Small intestine (tissue), 7 donors: ENCODE results near the gene ICOSLG. TPM values are rescaled to one million over a fixed set of nuclear protein-coding genes. Genes with fewer than 3 reads are reported as not detected.

Experiments
- DNase-seq, 2 donors: peaks; one replicate each; pipeline versions ENCODE4 v3.0.0 to v3.0.0-alpha.2; 2013
- FAIRE-seq: peaks from 2 replicates; lab custom pipeline; 2012; peaks lifted over from hg19 to GRCh38; lab: Jason Lieb, UNC
- H3K27ac ChIP-seq, 3 donors: one replicate each; pipeline ENCODE4 v1.5.1; 2013; ENCODE audit warnings: low read length in 2 of 3, mild to moderate bottlenecking in 2 of 3, control low read depth in 1 of 3, inconsistent platforms in 1 of 3, low read depth in 1 of 3, moderate library complexity in 1 of 3
- H3K27me3 ChIP-seq, 3 donors: one replicate each; pipeline ENCODE4 v1.6.1; 2013; ENCODE audit warnings: low read length in 3 of 3, inconsistent platforms in 1 of 3; ENCODE audit not compliant: control insufficient read depth in 3 of 3, insufficient read depth in 3 of 3
- H3K36me3 ChIP-seq, 3 donors: one replicate each; pipeline ENCODE4 v1.6.1; 2013; ENCODE audit warnings: low read length in 3 of 3, inconsistent platforms in 1 of 3, low read depth in 1 of 3, mild to moderate bottlenecking in 1 of 3, moderate library complexity in 1 of 3; ENCODE audit not compliant: control insufficient read depth in 3 of 3, insufficient read depth in 2 of 3
- H3K4me1 ChIP-seq, 3 donors: one replicate each; pipeline ENCODE4 v1.6.1; 2013; ENCODE audit warnings: low read length in 2 of 3, inconsistent platforms in 1 of 3, low read depth in 1 of 3, mild to moderate bottlenecking in 1 of 3, moderate library complexity in 1 of 3; ENCODE audit not compliant: control insufficient read depth in 3 of 3, insufficient read depth in 2 of 3
- H3K4me3 ChIP-seq, 3 donors: one replicate each; pipeline ENCODE4 v1.5.1; 2013; ENCODE audit warnings: low read length in 3 of 3, control low read depth in 1 of 3, inconsistent platforms in 1 of 3, low read depth in 1 of 3, mild to moderate bottlenecking in 1 of 3, moderate library complexity in 1 of 3
- H3K9me3 ChIP-seq, 2 donors: one replicate each; pipeline ENCODE4 v1.6.1; 2013; ENCODE audit warnings: low read depth in 1 of 2, low read length in 1 of 2; ENCODE audit not compliant: control insufficient read depth in 2 of 2, insufficient read depth in 1 of 2
- WGBS, 3 donors: extraction: QIAGEN DNeasy Blood & Tissue Kit; methylation state at CpG; one replicate each; pipeline ENCODE4 v1.1.7; 2013; 5-methylcytosine and 5-hydroxymethylcytosine counted together
- polyA plus RNA-seq, 4 donors: library from polyadenylated mRNA; stranded (reverse) in 3 of 4; unstranded in 1 of 4; fragments of 200-250 nt in 3 of 4; fragments of 120-200 nt in 1 of 4; gene quantifications; one replicate each; pipeline versions ENCODE4 v1.2.1 to v1.2.3, GENCODE V29; 2013
- donor health status: healthy with polysubstance abuse.
- donor health status: control.
- donor health status: control.
- donor health status: Bipolar disorder and iron deficiency.
- donor health status: healthy.

ICOSLG gene
- polyA plus RNA-seq, 4 donors = 0.89 to 3.3 (median 2.9) TPM

DNA sequence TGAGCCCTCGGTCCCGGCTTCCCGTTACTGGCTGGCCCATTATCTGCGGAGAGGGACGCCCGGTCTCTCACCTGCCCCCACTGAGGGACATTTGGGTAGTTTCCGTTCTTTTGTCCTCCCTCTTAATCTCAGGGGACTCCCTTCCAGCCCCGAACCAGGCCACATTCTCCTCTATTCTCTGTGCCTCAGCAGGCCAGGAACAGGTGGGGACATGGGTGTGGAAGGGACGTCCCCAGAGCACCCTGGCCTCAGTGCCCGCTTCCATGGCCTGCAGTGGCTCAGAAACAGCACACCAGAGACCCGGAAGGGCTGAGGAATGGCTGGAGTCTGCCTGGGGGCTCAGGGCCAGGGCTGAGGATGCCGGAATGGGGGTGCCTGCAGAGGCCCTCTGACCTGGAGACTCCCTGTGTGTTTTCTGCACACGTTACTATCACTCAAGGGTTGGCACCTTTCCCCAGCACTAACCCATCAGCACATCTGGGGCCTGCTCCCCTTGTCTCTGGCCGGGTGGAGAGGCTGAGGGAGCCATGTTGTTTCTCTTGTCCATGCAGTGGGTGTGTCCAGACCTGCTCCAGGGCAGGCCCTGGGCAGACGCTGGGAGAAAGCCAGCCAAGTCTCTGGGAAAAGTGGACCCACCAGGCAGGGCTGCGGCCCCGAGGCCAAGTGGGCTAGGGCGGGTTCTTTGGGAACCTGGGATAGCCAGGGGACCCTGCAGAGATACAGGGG lies 31.0 kb upstream of the ICOSLG start:
- no peak for FAIRE-seq
- 87 to 89% (median 88%) methylated on average over 18 of the region's 18 CpGs for WGBS, 3 donors
- H3K4me1 ChIP-seq = no peaks in the 10 kb centered on the region
- DNase-seq = no peak
- H3K27me3 ChIP-seq = no peaks in the 10 kb centered on the region
- H3K9me3 ChIP-seq = peaks cover 0 to 4% of the 10 kb centered on the region in 2 donors
- no peaks in the 10 kb centered on the region for H3K36me3 ChIP-seq
- H3K4me3 ChIP-seq = no peak overlapping the region
- H3K27ac ChIP-seq = no peak overlapping the region

DNA sequence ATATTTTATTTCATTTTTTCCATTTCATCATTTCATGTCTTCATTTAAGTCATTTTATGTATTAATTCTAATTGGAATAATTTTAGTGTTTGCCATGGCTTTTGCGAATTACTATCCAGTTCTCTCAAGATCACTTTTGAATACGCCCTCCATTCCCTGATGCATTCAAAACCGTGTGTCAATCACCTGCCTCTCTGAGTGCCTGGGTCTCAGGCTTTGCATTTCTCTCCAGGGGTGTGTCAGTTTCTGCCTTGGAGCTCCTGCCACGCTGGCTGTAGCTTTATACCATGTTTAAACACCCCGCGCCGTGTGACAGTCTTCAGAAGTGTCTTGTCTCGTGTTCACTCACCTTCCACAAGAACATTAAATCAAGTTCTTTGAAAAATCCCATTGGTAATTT lies 28.3 kb upstream of the ICOSLG start:
- Histone ChIP-seq H3K36me3 (no peaks in the 10 kb centered on the region), H3K27me3 (no peaks in the 10 kb centered on the region), H3K4me1 (no peaks in the 10 kb centered on the region), H3K4me3 (no peak overlapping the region), H3K9me3 (no peaks in the 10 kb centered on the region), H3K27ac (no peak overlapping the region)
- 74 to 81% (median 80%) methylated on average over 8 of the region's 8 CpGs for WGBS, 3 donors
- FAIRE-seq = no peak
- no peak for DNase-seq

DNA sequence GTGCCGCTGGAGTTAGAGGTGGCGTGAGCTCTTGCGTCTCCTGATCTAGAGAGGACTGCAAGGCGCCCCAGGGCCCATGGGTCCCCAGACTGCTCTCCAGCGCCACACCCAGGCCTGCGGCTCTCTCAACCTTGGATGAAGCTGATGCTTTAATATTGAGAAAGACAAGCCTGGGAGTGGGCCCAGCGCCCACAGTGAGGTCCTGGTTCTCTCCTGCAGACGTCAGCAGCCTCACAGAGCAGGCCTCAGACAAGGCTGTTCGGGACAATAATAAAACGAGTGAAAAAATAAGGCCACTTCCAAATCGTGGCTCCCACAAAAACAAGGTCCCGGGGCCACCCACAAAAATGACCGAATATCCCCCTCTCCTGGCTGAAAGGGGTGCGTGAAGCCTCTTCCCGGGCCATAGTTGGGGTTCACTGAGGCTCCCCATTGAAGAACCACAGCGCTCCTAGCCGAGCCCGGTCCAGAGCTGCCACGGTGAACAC lies 27.0 kb upstream of the ICOSLG start:
- DNase-seq (no peak), FAIRE-seq (no peak)
- Histone ChIP-seq H3K27me3 (no peaks in the 10 kb centered on the region), H3K9me3 (no peaks in the 10 kb centered on the region), H3K4me1 (no peaks in the 10 kb centered on the region), H3K4me3 (no peak overlapping the region), H3K36me3 (no peaks in the 10 kb centered on the region), H3K27ac (no peak overlapping the region)
- WGBS, 3 donors = 66 to 78% (median 71%) methylated on average over 19 of the region's 19 CpGs

DNA sequence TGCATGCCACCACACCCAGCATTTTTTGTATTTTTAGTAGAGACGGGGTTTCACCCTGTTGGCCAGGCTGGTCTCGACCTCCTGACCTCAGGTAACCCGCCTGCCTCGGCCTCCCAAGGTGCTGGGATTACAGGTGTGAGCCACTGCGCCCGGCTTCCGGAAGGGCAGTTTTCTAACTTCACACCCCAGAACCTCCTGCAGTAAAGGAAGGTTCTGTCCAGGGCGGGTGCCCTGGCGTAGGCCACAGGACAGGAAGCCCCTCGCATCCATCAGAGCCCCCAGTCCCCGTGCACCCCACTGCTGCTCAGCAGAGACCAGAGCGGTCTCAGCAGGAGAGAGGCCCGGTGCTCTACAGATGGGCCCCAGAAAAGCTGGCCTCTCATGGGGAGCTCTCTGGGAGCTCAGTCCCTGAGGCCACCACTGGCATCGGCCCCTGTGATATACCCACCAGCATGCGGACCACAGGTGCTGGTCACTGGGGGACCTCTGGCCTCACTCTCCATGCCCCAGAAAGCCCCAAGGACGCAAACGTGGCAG lies 25.1 kb upstream of the ICOSLG start:
- FAIRE-seq = no peak
- Histone ChIP-seq H3K27me3 (no peaks in the 10 kb centered on the region), H3K36me3 (no peaks in the 10 kb centered on the region), H3K4me3 (no peak overlapping the region), H3K9me3 (no peaks in the 10 kb centered on the region), H3K4me1 (no peaks in the 10 kb centered on the region), H3K27ac (no peak overlapping the region)
- 87 to 92% (median 91%) methylated on average over 17 of the region's 17 CpGs for WGBS, 3 donors
- no peak for DNase-seq

DNA sequence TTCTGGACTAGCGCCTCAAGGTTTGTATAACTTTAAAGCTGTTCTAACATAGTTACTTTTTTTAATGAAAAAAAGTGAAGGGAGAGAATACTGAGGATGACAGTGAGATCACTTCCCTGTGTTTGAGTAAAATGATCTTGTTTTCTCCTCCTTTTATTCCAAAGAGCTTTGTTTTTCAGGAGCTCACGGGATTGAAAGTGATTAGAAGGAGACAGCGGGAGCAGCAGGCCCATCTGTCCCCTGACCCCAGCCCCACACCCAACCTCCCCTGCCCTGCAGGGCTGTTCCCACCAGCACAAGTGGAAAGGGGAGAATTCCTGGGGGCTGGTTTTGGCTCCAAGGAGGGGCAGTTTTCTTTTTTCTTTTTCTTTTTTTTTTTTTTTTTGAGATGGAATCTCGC lies 23.0 kb upstream of the ICOSLG start:
- H3K4me1 ChIP-seq = no peaks in the 10 kb centered on the region
- peaks cover 0 to 8% of the 10 kb centered on the region in 2 donors for H3K9me3 ChIP-seq
- no peak overlapping the region for H3K4me3 ChIP-seq
- no peak overlapping the region for H3K27ac ChIP-seq
- H3K36me3 ChIP-seq = no peaks in the 10 kb centered on the region
- FAIRE-seq (no peak), DNase-seq (no peak)
- 85 to 90% (median 86%) methylated on average over 3 to 4 of the region's 4 CpGs for WGBS, 3 donors
- H3K27me3 ChIP-seq = no peaks in the 10 kb centered on the region

DNA sequence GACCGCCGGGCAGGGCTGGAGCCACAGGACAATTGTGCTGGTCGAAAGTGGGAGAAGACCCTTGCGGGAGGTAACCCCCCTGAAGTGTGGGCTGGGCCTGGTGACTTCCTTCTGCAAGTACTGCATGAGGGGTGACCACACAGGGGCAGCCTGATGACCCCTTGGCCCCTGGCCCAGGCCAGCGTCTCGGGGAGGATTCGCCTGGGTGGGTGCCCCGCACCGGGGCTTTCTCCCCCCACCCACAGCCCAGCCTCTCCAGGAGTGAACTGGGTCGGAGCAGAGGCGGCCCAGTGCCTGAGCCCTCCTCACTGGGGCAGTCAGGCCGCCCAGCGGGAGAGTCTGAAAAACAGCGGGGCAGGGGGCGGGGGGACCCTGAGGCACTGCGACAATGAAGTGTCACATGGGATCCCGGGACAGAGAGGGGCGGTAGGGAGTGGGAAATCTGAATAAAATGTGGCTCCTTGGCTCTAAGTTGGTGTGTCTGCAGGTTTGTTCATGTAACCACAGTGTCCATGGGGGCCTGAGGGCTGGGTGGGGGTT lies 22.5 kb upstream of the ICOSLG start:
- H3K9me3 ChIP-seq = peaks cover 0 to 8% of the 10 kb centered on the region in 2 donors
- H3K4me1 ChIP-seq = no peaks in the 10 kb centered on the region
- 78 to 83% (median 83%) methylated on average over 12 to 18 of the region's 18 CpGs for WGBS, 3 donors
- no peaks in the 10 kb centered on the region for H3K36me3 ChIP-seq
- FAIRE-seq = no peak
- no peak overlapping the region for H3K4me3 ChIP-seq
- H3K27ac ChIP-seq = no peak overlapping the region
- no peaks in the 10 kb centered on the region for H3K27me3 ChIP-seq
- DNase-seq = no peak

DNA sequence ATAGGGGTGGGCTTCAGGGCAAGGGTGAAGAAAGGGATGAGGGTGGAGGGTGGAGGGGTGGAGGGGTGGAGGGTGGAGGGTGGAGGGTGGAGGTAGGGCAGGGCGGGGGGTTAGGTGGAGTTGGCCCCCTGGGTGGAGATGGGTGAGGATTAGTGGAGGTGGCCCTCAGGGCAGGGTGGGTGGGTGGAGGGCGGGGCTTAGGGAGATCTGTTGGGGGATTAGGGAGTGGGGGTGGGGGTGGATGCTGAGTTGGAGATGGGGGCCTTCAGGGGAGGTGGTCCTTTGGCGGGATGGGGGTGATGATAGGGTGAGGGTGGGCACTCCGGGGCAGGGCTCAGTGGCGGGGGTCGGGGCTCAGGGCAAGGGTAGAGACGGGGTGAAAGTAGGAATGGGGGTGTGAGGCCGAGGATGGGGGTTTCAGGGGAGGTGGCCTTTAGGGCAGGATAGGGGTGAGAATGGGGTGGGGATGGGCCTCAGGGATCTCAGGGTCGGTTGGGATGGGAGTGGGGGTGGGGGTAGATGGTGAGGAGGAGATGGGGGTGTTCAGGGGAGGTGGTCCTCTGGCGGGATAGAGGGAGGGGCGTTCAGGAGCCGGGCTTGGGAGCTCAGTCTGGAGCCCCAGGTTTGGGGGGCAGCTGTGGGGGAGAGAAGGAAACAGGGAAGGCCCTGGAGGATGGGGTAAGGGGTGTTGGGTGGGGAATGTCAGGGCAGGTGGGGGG lies 21.8 kb upstream of the ICOSLG start:
- H3K27me3 ChIP-seq = no peaks in the 10 kb centered on the region
- WGBS, 3 donors = 69 to 81% (median 71%) methylated on average over 10 to 12 of the region's 12 CpGs
- H3K4me3 ChIP-seq = no peak overlapping the region
- peaks cover 0 to 8% of the 10 kb centered on the region in 2 donors for H3K9me3 ChIP-seq
- FAIRE-seq = no peak
- H3K27ac ChIP-seq = no peak overlapping the region
- no peaks in the 10 kb centered on the region for H3K36me3 ChIP-seq
- DNase-seq = no peak
- H3K4me1 ChIP-seq = no peaks in the 10 kb centered on the region

DNA sequence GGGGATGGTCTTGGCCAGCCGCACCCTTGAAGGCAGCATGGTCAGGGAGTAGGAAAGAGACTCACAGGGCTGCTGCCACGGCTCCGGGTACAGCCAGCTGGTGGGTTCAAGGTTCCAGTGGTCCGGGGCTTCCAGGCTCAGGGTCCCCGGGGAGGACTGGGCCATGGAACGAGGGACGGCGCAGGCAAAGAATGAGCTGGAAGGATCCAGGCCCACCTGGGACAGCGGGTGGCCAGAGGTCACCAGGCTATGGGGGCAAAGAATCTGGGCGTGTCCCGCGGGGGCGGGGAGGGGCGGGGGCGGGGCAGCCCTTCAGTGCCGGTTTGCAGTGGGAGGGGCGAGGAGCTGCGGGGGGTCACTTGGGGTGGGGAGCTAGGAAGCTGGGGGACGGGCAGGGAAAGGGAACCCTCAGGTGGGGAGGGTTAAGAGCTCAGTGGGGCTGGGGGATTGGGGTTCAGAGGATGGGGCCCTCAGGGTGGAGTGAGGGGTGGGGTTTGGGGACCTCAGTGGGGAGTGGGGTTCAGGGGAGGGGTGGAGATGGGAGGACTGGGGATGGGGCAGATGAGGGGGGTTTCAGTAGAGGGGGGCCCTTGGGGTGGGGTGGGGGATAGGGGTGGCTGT lies 21.0 kb upstream of the ICOSLG start, which contains the start of gene DNMT3L:
TSS of gene DNMT3L (minus strand) at position 223 of the 621 bp plus-strand sequence. CDS start 638 bp downstream, outside the sequence.
- no peaks in the 10 kb centered on the region for H3K36me3 ChIP-seq
- FAIRE-seq (no peak), DNase-seq (no peak)
- peaks cover 0 to 8% of the 10 kb centered on the region in 2 donors for H3K9me3 ChIP-seq
- WGBS, 3 donors = 32 to 64% (median 48%) methylated on average over 15 to 19 of the region's 19 CpGs
- H3K27ac ChIP-seq = no peak within 1 kb of the TSS
- no peaks in the 10 kb centered on the region for H3K27me3 ChIP-seq
- H3K4me1 ChIP-seq = no peaks in the 10 kb centered on the region
- H3K4me3 ChIP-seq = no peak within 1 kb of the TSS
